Femur (tissue), 1 donor: ENCODE data around the gene FBXO47.
"Not testable (repeated sequence)": the region's sequence is repeated elsewhere in the genome, so short reads cannot be mapped to it uniquely, and the experiment has no call there.

Experiments used
- DNase-seq: peaks from one replicate; pipeline ENCODE4 v3.0.0-alpha.2; 2017

Gene FBXO47

DNA sequence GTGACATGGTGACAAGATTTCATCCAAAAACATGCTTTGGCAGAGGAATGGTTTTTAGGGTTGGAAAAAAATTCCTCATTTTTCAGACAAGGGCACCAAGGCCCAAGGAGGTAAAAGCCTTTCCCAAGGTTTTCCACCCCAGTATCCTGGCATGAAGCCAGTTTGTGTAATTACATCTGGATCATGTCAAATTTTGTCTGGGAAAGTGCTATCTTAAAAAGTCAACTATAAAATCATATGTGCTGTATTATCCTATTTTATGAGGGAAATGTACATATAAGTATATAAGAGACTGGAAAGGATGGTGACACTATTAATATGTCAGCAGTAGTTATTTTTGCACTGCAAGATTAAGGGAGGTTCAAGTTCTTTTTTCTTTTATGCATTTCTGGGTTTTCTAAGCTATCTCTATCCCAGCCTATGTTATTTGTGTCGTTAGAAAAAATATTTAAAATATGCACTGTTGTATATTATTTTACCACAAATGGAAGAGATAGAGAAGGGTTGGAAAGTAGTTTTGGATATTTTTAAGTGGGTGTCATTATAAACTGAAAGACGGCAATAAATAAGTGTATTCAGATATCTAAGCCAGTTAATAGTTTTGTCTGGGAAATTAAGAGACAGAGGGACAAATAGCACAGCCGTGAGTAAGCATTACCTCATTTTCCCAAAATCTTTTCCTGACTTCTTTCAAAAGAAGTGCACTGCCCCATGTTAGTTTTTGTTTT is 13.5 kb upstream of the FBXO47 start:
- DNase-seq, result no peak

DNA sequence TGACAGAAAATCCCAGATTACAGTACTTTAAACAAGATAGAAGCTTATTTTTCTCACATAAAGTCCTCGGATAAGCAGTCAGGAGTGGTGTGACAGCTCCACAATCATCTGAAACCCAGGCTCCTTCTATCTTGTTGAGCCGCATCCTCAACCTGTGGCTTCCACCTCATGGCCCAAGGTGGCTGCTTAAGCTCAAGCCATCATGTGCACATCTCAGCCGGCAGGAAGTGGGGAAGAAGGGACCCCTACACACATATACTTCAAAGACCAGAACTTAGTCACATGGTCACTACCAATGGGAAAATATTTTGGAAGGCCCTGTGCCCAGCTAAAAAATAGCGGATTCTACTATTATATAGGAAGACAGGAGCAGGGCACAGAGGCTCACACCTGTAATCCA is 11.0 kb upstream of the FBXO47 start:
- no peak for DNase-seq

DNA sequence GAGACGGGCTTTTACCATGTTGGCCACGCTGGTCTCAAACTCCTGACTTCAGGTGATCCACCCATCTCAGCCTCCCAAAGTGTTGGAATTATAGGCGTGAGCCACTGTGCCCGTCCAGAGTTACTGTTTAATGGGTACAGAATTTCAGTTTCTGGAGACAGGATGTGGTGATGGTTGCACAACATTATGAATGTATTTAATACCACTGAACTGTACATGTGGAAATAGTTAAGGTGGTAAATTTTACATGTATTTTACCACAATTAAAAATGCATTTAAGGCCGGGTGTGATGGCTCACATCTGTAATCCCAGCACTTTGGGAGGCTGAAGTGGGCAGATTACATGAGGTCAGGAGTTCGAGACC is 9.0 kb upstream of the FBXO47 start:
- not testable (repeated sequence) for DNase-seq

DNA sequence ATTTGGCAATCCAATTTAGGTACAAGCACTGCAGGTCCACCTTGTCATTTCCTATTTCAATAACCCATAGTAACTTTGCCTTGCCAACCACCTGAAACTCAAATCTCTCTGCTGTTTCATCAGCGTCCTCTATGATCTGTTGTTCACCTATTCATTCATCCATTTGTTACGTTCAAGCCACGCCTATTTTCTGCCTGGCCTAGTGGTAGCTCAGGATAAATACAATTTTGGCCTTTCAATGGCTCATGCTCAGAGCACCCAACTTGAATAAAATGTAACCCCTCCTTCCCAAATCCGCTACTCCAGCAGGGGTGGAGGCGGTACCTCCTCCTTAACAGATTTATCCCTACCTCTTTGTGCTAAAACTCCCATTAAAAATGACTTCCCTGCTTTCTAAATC is 3.6 kb upstream of the FBXO47 start:
- DNase-seq, result no peak

DNA sequence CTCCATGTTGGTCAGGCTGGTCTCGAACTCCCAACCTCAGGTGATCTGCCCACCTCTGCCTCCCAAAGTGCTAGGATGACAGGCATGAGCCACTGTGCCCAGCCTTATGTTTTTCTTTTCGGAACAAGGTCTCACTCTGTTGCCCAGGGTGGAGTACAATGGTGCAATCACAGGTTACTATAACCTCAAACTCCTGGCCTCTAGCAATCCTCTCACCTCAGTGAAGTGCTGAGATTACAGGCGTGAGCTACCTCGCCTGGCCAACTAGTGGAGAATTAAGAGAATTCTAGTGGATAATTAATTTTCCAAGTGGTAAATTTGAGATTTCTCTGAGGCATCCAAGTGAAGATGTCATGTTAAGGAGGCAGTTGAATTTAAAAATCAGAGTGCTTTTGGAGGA is 2.9 kb upstream of the FBXO47 start:
- no peak for DNase-seq

DNA sequence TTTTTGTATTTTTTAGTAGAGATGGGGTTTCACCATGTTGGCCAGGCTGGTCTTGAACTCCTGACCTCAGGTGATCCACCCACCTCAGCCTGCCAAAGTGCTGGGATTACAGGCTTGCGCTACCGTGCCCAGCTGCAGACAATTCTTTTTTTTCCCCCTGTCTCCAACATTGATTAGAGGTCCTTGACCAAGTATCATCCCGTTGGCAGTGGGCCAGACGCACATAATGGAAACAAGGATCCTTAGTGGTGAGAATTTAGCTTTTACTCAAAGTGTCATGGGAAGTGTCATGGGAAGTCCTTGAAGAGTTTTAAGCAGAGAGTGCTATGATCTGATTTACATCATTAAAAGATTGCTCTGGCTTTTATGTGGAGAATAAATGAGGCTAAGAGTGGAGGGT is 2.1 kb upstream of the FBXO47 start:
- DNase-seq, result no peak

DNA sequence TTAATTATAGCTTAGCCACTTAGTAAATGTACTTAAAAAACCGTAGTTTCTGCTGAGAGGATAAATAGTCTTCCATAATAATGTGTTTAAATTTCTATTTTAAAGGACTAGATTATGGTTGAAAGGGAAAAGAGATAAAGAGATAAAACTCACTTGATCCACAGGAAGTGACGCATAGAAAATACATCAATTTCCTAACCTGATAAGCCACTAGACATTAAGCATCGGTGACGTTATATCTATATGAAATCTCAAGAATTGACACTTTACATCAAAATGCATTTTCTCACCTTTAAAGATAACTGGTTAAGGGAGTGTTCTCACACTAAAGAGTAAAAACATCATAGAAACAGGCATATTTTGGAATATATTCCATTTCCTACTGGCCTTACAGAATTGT is 5.8 kb downstream of the FBXO47 start:
- no peak for DNase-seq

DNA sequence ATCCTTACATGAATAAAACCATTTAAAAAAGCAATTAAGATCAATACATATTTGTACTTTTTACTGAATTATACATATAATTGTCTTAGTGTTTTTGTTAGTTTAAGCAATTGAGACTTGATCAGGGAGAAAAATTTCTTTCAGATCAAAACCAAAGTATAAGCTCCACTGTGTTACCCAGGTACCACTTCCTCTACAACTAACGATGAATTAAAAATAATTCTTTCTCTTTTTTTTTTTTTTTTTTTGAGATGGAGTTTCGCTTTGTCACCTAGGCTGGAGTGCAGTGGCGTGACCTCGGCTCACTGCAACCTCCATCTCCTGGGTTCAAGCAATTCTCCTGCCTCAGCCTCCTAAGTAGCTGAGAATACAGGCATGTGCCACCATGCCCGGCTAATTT is 6.8 kb downstream of the FBXO47 start:
- no peak for DNase-seq

DNA sequence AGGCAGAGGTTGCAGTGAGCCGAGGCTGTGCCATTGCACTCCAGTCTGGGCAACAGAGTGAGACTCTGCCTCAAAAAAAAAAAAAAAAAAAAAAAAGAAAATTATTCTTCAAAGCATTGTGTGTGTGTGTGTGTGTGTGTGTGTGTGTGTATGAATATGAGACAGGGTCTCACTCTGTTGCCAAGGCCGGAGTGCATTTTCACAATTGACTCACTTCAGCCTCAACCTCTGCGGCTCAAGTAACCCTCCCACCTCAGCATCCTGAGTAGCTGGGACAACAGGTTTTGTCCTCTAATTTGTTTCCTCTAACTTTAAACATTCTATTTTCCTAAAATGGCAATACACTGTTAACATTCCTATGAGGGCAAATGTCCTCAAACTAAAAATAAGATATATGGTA is 7.7 kb downstream of the FBXO47 start:
- DNase-seq, result no peak

DNA sequence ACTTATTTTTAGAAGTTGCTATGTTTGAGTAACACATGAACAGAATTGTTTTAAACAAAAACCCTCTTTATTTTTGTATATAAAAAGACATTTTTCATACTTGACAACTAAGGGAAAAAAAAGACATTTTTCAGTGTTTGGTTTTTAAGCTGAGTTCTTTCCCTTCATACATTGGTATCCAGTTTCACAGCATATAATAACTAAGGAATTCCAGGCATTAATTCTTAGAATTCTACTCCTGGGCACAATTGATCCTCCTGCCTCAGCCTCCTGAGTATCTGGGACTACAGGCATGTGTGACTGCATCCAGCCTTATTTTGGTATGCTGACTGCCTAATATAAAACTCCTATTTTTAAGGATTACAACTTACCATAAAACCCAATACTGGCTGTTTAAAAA is 8.4 kb downstream of the FBXO47 start:
- DNase-seq, result no peak

DNA sequence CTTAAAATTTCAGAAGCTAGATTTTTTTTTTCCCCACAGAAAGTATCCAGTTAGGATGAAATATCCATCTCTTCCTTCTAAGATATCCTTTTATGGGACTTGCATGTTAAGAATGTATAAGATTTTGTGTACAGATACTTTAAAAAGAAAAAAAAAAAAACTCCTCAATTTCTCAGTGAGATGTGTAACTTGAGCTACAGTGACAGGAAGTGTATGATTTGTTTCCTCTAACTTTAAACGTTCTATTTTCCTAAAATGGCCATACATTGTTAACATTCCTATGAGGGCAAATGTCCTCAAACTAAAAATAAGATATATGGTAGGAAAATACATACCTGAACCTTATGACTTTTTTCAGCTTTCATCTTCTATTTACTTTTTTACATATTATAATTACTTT is 8.9 kb downstream of the FBXO47 start:
- DNase-seq, result no peak

DNA sequence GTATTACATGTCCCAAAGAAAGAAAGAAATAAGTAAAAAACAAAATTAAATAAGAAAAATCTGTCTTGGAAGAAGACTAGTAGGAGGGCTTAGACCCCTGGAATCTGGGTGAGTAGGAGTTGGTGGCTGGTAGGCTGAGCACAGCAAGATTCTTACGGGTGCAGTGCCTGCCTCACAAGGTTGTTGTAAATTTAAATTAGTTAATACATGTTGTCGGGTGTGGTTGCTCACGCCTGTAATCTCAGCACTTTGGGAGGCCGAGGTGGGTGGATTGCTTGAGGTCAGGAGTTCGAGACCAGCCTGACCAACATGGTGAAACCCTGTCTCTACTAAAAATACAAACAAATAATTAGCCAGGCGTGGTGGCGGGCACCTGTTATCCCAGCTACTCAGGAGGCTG is 13.4 kb downstream of the FBXO47 start:
- not testable (repeated sequence) for DNase-seq

DNA sequence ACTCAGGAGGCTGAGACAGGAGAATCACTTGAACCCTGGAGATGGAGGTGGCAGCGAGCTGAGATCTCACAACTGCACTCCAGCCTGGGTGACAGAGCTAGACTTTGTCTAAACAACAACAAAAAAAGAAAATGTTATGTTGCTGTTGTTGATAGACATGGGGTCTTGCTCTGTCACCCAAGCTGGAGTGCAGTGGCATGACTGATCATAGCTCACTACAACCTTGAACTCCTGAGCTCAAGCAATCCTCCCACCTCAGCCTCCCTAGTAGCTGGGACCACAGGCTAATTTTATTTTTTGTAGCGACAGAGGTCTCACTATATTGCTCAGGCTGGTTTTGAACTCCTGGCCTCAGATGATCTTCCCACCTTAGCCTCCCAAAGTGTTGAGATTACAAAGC is 20.0 kb downstream of the FBXO47 start:
- no peak for DNase-seq

DNA sequence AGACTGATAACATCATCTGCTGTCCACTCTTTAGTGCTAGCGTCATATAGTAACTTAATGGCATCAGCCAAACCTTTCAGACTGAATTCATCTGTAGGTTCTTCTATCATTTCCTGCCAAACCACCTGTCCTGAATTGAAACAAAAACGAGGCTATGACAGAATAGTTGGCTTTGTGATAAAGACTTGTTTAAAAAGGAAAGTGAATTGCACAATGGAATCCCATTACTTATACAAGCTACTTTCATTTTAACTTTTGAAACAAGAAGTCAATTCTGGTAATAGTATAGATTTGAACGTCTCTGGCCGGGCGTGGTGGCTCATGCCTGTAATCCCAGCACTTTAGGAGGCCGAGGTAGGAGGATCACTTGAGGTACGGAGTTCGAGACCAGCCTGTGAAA is 23.6 kb downstream of the FBXO47 start:
- DNase-seq, result no peak

DNA sequence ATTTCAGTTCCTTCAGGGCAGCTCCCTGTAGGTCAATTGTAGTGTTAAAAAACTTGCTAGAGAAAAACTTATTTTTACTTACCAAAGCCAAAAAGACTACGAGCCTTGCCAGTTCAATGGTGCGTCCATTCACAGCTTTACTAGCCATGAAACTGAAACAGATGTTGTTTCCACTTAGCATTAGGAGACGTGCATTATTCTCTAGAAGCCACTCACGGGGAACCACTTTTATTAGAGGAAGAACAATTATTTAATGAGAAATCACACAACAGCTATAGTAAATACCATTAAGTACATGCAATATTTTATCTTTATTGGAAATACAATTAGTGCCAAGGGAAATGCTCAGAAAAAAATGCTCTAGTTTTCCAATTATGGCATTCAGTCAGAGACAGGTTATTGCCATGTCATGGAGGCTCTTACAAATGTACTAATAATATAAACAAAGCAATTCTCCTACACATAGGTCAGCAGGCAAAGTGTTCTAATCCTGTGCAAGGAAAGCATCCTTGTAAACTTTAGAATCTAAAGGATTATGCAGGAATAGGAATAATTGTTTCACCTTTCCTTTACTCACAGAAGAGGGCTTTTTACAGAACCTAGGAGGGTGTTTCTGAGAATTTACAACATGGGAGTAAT is 24.4 kb downstream of the FBXO47 start:
- DNase-seq, result no peak

DNA sequence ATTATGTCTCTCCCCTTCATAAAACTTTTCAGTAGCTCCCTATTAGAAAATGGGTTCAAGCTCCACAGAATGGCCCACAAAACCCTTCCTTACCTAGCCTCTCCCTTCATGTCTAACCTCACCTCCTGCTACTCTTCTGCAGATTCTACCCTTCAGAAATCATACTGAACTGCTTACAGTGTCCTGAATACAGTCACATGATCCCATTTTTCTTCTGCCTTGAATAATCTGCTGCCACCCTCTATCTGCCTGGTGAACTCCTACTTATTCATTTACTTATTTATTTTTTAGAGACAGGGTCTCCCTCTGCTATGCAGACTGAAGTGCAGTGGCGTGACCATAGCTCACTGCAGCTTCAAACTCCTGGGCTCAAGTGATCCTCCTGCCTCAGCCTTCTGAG is 26.8 kb downstream of the FBXO47 start:
- DNase-seq, result no peak

DNA sequence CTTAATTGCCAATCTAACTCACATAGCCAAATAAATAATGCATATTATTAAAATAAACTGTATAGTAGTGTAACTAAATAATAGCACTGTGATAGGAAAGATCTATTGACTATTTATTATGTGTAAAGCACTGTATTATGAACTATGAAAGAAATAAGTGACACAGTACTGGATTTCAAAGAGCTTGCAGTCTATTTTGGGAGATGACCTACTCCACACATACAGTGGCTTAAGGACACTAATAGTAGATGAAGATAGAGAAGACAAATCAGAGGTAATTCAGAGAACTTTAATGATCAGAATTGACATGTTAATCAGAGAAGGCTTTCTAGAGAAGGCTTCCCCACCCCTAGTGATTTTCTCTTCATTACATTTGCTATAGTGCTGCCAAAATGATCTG is 27.2 kb downstream of the FBXO47 start:
- no peak for DNase-seq

DNA sequence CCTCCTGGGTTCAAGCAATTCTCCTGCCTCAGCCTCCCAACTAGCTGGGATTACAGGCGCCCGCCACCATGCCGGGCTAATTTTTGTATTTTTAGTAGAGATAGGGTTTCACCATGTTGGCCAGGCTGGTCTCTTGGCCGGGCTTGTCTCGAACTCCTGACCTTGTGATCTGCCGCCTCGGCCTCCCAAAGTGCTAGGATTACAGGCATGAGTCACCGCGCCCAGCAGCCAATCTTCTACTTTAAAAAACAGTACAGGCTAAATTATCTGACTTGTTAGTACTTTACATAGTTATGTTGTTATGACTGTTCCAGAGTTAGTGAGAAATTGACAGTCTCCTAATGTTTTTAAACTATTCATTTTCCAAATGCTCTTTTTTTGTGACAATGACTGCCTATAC is 33.2 kb downstream of the FBXO47 start:
- not testable (repeated sequence) for DNase-seq

DNA sequence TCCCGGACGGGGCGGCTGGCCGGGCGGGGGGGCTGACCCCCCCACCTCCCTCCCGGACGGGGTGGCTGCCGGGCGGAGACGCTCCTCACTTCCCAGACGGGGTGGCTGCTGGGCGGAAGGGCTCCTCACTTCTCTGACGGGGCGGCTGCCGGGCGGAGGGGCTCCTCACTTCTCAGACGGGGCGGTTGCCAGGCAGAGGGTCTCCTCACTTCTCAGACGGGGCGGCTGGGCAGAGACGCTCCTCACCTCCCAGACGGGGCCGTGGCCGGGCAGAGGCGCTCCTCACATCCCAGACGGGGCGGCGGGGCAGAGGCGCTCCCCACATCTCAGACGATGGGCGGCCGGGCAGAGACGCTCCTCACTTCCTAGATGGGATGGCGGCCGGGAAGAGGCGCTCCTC is 36.4 kb downstream of the FBXO47 start:
- not testable (repeated sequence) for DNase-seq

DNA sequence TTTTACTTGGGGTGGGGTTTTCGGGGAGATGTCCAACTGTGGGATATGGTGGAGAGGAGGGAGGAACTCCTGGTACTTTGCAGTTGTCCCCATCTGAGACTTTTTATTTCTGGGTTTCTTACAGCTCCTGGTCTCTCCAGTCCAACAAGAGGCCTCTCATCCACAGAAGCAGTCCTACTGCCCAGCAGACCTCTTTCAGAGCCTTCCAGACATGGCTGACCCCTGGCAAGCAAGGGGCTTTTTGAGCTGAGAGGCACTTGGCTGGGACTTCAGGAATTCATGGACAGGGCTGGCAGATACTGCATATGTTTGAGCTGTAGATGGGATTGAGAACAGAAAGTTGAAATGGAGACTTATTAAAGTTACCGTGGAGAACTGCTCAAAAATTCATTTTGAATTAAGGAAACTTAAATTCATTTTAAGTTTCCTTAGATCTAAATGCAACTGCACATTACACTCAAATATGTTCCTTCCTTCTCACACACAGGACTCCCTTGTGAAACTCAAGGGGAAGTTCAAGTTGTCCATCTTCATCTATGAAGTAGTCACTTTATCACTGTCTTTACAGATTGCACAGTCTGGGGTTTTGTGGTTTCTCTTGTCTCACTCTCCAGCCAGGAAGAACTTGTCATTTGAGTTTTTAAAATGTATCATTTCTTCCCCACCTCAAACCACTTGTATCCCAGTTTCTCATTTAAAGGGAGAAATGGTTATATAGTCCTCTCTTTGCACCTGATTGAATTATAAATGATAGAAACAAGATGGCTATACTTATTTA is 40.7 kb downstream of the FBXO47 start:
- DNase-seq, result no peak

DNA sequence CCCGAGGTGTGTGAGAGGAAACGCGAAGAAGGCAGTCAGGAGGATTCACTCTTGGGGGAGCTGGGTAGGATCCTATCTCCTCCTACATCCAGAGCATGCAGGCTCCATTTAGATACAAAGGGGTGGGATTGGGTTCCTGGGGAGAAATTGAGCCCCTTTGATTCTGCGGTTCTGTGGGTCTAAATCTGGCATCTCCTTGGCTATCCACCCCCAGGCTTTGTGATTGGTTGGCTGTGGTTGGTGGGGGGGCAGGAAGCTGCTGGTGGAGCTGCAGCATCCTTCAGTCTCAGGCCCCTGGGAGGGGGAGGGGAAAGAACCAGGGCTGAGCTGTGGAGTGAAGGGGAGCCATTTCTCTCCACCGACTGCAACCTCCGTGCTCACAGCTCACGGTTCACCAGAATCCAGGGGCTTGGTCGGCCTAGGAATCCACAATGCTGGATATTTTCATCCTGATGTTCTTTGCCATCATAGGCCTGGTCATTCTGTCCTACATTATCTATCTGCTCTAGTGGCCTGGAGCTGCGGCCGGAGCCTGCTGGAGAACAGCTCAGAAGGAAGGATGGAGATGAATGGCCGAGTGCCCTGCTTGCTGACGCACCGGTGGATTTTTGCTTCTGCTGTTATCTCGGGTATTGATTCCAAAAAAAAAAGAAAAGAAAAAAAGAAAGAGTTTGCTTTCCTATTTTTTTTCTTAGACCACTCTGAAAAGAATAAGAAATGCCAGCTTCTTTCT is 41.8 kb downstream of the FBXO47 start, which contains the start of gene LASP1NB:
Gene LASP1NB, plus strand, starts transcription at position 352 of the 733 bp plus-strand sequence.
- peak; percentile 56 for DNase-seq

DNA sequence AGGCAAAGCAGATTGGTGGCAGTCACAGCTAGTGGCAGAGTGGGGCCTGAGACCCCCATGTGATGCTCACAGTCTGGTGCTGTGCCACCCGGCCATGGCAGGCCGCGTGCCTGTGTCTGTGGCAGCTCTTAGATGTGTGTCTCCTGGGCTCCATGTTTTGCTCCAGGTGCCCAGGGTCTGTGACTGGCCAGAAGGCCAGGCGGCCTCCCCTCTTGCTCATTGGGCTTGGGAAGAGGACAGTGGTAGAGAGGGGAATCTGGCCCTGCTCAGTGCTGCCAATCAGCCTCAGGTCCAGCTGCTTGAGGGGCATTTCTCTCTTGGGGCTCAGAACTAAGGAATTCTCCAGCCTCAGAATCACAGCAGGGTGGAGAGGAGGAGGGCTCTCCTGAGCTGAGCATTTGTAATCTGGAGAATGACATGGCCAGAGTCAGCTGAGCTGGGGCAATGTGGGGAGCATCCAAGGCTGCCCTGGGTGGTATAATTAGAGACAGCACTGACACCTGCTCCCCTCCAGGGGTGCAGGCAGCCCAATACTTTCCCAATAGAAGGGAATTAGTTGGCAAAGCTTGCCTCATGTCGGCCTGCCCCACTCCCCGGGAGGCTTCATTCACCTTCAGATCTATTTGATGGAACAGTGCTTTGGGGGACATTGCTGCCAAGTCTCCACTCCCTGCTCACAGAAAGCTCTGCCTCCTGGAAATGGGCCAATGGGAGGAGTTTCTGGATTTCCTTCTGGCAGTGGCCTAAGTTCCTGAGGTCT is 44.5 kb downstream of the FBXO47 start:
- peak; percentile 83 for DNase-seq
